DOHH2 (cell line): ENCODE measurements around the gene RNF112.

Source experiments
- H3F3A ChIP-seq: fragments of 200-600 bp; sonication (generic), shearing (Covaris generic); 2 replicates; pipeline ENCODE4 v1.6.0; 2016; ENCODE audit warnings: antibody characterized with exemption, mild to moderate bottlenecking; ENCODE audit not compliant: control insufficient read depth, insufficient read depth
- H3K27ac ChIP-seq: fragments of 200-600 bp; sonication (generic); 2 replicates; pipeline ENCODE4 v1.5.1; 2014; ENCODE audit warnings: low read depth, mild to moderate bottlenecking, low read length, moderate library complexity
- H3K27me3 ChIP-seq: fragments of 200-600 bp; sonication (generic); 2 replicates; pipeline ENCODE4 v1.6.1; 2014; ENCODE audit warnings: mild to moderate bottlenecking, low read length, mixed read lengths; ENCODE audit not compliant: control insufficient read depth
- H3K36me3 ChIP-seq: fragments of 200-600 bp; sonication (generic); 2 replicates; pipeline ENCODE4 v1.6.1; 2014; ENCODE audit warnings: mild to moderate bottlenecking, low read length, moderate library complexity, mixed read lengths; ENCODE audit not compliant: control insufficient read depth
- H3K4me1 ChIP-seq: fragments of 200-600 bp; sonication (generic); 2 replicates; pipeline ENCODE4 v1.6.1; 2014; ENCODE audit warnings: mild to moderate bottlenecking, low read length, mixed read lengths; ENCODE audit not compliant: control insufficient read depth
- H3K4me2 ChIP-seq: fragments of 200-600 bp; sonication (generic); 2 replicates; pipeline ENCODE4 v1.6.0; 2014; ENCODE audit warnings: mild to moderate bottlenecking, low read length, moderate library complexity
- H3K4me3 ChIP-seq: fragments of 200-600 bp; sonication (generic); 2 replicates; pipeline ENCODE4 v1.5.1; 2014; ENCODE audit warnings: mild to moderate bottlenecking, low read length, mixed read lengths
- H3K79me2 ChIP-seq: fragments of 200-600 bp; sonication (generic); 2 replicates; pipeline ENCODE4 v1.6.1; 2014; ENCODE audit warnings: mild to moderate bottlenecking, low read length, mixed read lengths; ENCODE audit not compliant: control insufficient read depth
- H3K9me2 ChIP-seq: fragments of 200-600 bp; sonication (generic); replicated peaks from 2 replicates; pipeline ENCODE4 v1.6.1; 2014; ENCODE audit warnings: mild to moderate bottlenecking, low read length, mixed read lengths; ENCODE audit not compliant: control insufficient read depth
- H3K9me3 ChIP-seq: fragments of 200-600 bp; sonication (generic); 2 replicates; pipeline ENCODE4 v1.6.1; 2014; ENCODE audit warnings: antibody characterized with exemption, low read length, mixed read lengths; ENCODE audit not compliant: control insufficient read depth, insufficient read depth
- H4K20me1 ChIP-seq: fragments of 200-600 bp; sonication (generic); 2 replicates; pipeline ENCODE4 v1.6.0; 2014; ENCODE audit warnings: low read depth, mild to moderate bottlenecking, antibody characterized with exemption, low read length, moderate library complexity; ENCODE audit not compliant: control insufficient read depth, insufficient read depth
- EZH2phosphoT487 ChIP-seq: fragments of 200-600 bp; sonication (generic); IDR thresholded peaks from 2 replicates; pipeline ENCODE4 v1.6.1; 2017; ENCODE audit warnings: borderline replicate concordance, mild to moderate bottlenecking, antibody characterized with exemption, low read length, moderate library complexity, mixed read lengths
- TF ChIP-seq, protein P1 (sequence below): fragments of 200-600 bp; sonication (generic); IDR thresholded peaks from one replicate; pipeline ENCODE4 v1.5.1; 2014; ENCODE audit warnings: antibody characterized with exemption, mild to moderate bottlenecking, low read depth, low read length; ENCODE audit not compliant: poor library complexity, severe bottlenecking

RNF112 gene

GRCh38 chr17:19399750-19400450, 11.1 kb upstream of the RNF112 start:
- H3K9me3 ChIP-seq: no peaks in the 10 kb centered on the region
- no peaks in the 10 kb centered on the region for H3K36me3 ChIP-seq
- no peaks in the 10 kb centered on the region for H3K79me2 ChIP-seq
- peaks cover 2% of the 10 kb centered on the region; the same call in 1 of the 2 replicates for H3K27me3 ChIP-seq
- no peaks in the 10 kb centered on the region for H3F3A ChIP-seq
- no peaks in the 10 kb centered on the region for H3K9me2 ChIP-seq
- H3K27ac ChIP-seq: no peak overlapping the region
- no peaks in the 10 kb centered on the region for H3K4me1 ChIP-seq
- no peaks in the 10 kb centered on the region for H4K20me1 ChIP-seq
- no peak overlapping the region for H3K4me2 ChIP-seq
- no peak overlapping the region for H3K4me3 ChIP-seq
- TF ChIP-seq, protein P1, sequence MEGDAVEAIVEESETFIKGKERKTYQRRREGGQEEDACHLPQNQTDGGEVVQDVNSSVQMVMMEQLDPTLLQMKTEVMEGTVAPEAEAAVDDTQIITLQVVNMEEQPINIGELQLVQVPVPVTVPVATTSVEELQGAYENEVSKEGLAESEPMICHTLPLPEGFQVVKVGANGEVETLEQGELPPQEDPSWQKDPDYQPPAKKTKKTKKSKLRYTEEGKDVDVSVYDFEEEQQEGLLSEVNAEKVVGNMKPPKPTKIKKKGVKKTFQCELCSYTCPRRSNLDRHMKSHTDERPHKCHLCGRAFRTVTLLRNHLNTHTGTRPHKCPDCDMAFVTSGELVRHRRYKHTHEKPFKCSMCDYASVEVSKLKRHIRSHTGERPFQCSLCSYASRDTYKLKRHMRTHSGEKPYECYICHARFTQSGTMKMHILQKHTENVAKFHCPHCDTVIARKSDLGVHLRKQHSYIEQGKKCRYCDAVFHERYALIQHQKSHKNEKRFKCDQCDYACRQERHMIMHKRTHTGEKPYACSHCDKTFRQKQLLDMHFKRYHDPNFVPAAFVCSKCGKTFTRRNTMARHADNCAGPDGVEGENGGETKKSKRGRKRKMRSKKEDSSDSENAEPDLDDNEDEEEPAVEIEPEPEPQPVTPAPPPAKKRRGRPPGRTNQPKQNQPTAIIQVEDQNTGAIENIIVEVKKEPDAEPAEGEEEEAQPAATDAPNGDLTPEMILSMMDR: no peak
- no peak for TF ChIP-seq EZH2phosphoT487

- Histone ChIP-seq H3K27me3 (no peaks in the 10 kb centered on the region), H3K9me2 (no peaks in the 10 kb centered on the region), H3F3A (no peaks in the 10 kb centered on the region), H3K4me2 (no peak overlapping the region), H3K36me3 (no peaks in the 10 kb centered on the region), H3K79me2 (no peaks in the 10 kb centered on the region), H3K4me3 (no peak overlapping the region), H3K9me3 (no peaks in the 10 kb centered on the region), H4K20me1 (no peaks in the 10 kb centered on the region), H3K4me1 (no peaks in the 10 kb centered on the region), H3K27ac (no peak overlapping the region)
- no peak for TF ChIP-seq EZH2phosphoT487
- TF ChIP-seq, protein P1: no peak
Observed at GRCh38 chr17:19401321-19402010, 9.6 kb upstream of the RNF112 start.

- no peaks in the 10 kb centered on the region for H3K4me1 ChIP-seq
- H3K79me2 ChIP-seq: no peaks in the 10 kb centered on the region
- H3K4me2 ChIP-seq: no peak overlapping the region
- no peaks in the 10 kb centered on the region for H3F3A ChIP-seq
- TF ChIP-seq, protein P1: no peak
- no peak for TF ChIP-seq EZH2phosphoT487
- H3K9me3 ChIP-seq: no peaks in the 10 kb centered on the region
- no peaks in the 10 kb centered on the region for H4K20me1 ChIP-seq
- H3K27ac ChIP-seq: no peak overlapping the region
- H3K27me3 ChIP-seq: no peaks in the 10 kb centered on the region
- H3K4me3 ChIP-seq: no peak overlapping the region
- H3K36me3 ChIP-seq: no peaks in the 10 kb centered on the region
- no peaks in the 10 kb centered on the region for H3K9me2 ChIP-seq
Observed at GRCh38 chr17:19402171-19402570, 8.9 kb upstream of the RNF112 start.
